CD8-positive, alpha-beta memory T cell (primary cell): Measurements from ENCODE around the gene GATC. TPM values are rescaled to one million over a fixed set of nuclear protein-coding genes. Genes with fewer than 3 reads are reported as not detected.
A peak's percentile ranks its signal among the peaks of the same experiment; 100 is the strongest.

Experiments used
- CTCF ChIA-PET: fragments of 350-600 bp; sonication (Branson Sonifier 250); formaldehyde crosslinking; loops from one replicate; lab custom pipeline; 2021; ENCODE audit warnings: antibody characterized with exemption; lab: Charles Lee
- POLR2A ChIA-PET: fragments of 350-600 bp; sonication (Branson Sonifier 250); formaldehyde crosslinking; loops from one replicate; lab custom pipeline; 2021; ENCODE audit warnings: antibody characterized with exemption; lab: Charles Lee
- DNase-seq, 5 donors: peaks; one replicate each; pipeline versions ENCODE4 v3.0.0 to v3.0.0-alpha.2; 2020 to 2022; ENCODE audit warnings: mixed read lengths in 1 of 5
- H3K27ac ChIP-seq: one replicate; pipeline ENCODE4 v1.7.0; 2013; ENCODE audit warnings: low read depth, mild to moderate bottlenecking, low read length, moderate library complexity
- H3K27me3 ChIP-seq: 2 replicates; pipeline ENCODE4 v1.7.0; 2013; ENCODE audit warnings: low read length, mild to moderate bottlenecking; ENCODE audit not compliant: insufficient read depth, poor library complexity, severe bottlenecking
- H3K36me3 ChIP-seq: 2 replicates; pipeline ENCODE4 v1.7.0; 2013; ENCODE audit warnings: mild to moderate bottlenecking, low read length, moderate library complexity; ENCODE audit not compliant: insufficient read depth
- H3K4me1 ChIP-seq: 2 replicates; pipeline ENCODE4 v1.7.0; 2013; ENCODE audit warnings: mild to moderate bottlenecking, low read length, moderate library complexity; ENCODE audit not compliant: insufficient read depth
- H3K4me3 ChIP-seq: 2 replicates; pipeline ENCODE4 v1.7.0; 2013; ENCODE audit warnings: mild to moderate bottlenecking, low read length
- H3K9me3 ChIP-seq: 2 replicates; pipeline ENCODE4 v1.7.0; 2013; ENCODE audit warnings: mild to moderate bottlenecking, low read length
- H3K27ac Mint-ChIP-seq, 8 donors: one replicate each; pipeline ENCODE4 v1.8.0; 2020 to 2021; ENCODE audit warnings: mixed read lengths in 8 of 8, mild to moderate bottlenecking in 6 of 8, inconsistent platforms in 3 of 8, moderate library complexity in 3 of 8
- H3K27me3 Mint-ChIP-seq, 2 donors: one replicate each; pipeline ENCODE4 v1.8.0; 2020 to 2021; ENCODE audit warnings: mixed read lengths in 2 of 2, mild to moderate bottlenecking in 1 of 2, moderate library complexity in 1 of 2
- H3K36me3 Mint-ChIP-seq, 3 donors: one replicate each; pipeline ENCODE4 v1.8.0; 2020 to 2021; ENCODE audit warnings: mixed read lengths in 3 of 3, inconsistent platforms in 1 of 3, mild to moderate bottlenecking in 1 of 3
- H3K4me1 Mint-ChIP-seq, 3 donors: one replicate each; pipeline ENCODE4 v1.8.0; 2020 to 2021; ENCODE audit warnings: mixed read lengths in 3 of 3, inconsistent platforms in 1 of 3, mild to moderate bottlenecking in 1 of 3
- H3K4me3 Mint-ChIP-seq, 7 donors: one replicate each; pipeline ENCODE4 v1.8.0; 2020 to 2021; ENCODE audit warnings: mixed read lengths in 7 of 7, mild to moderate bottlenecking in 6 of 7, moderate library complexity in 4 of 7, inconsistent platforms in 2 of 7
- H3K9me3 Mint-ChIP-seq, 5 donors: one replicate each; pipeline ENCODE4 v1.8.0; 2020 to 2022; ENCODE audit warnings: mixed read lengths in 5 of 5, mild to moderate bottlenecking in 3 of 5, moderate library complexity in 2 of 5, inconsistent platforms in 1 of 5
- polyA plus RNA-seq: library from polyadenylated mRNA; unstranded; fragments of 300-500 nt; fragmentation: Illumina TruSeq; gene quantifications from one replicate; pipeline ENCODE4 v1.2.3, GENCODE V29; 2021
- total RNA-seq, 2 experiments: library from RNA; stranded (reverse); gene quantifications; one replicate each; pipeline ENCODE4 v1.2.3, GENCODE V29; 2021

Gene GATC
- total and polyA plus RNA-seq, 3 experiments from 2014 or later: 28.6 to 30.6 (median 29.8) TPM

DNA sequence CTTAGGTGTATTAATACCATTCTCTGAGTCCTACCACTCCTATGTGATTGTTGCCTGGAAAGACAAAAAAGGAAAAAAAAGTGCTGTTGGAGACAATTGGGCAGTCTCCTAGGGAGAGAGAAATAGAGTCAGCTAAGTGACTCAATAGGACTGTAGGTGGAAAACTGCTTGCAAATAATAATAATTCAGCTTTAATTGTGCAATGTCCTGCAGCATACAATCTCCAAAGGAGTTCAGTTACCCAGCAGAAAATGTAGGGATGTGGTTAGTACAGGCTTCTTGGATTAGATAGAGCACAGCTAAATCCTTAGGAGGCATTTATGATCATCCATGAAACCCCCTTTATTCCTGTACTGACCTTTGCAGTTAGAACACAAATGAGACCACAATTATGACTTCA is 26.3 kb downstream of the GATC start:
- Histone ChIP-seq H3K9me3 (no peaks in the 10 kb centered on the region), H3K36me3 (no peaks in the 10 kb centered on the region), H3K4me3 (no peak overlapping the region), H3K27me3 (no peaks in the 10 kb centered on the region), H3K27ac (peak overlapping the region; percentile 44), H3K4me1 (peaks cover 26% of the 10 kb centered on the region)
- Mint-ChIP-seq H3K9me3 (no peaks in the 10 kb centered on the region), H3K4me3 (peak overlapping the region in 1 of 7 donors; percentile 19), H3K27ac (peak overlapping the region in 3 of 8 donors; percentile 6 to 47 (median 45)), H3K27me3 (peaks cover 0 to 3% of the 10 kb centered on the region in 2 donors), H3K36me3 (peaks cover under 1 to 5% (median 3%) of the 10 kb centered on the region in 3 donors), H3K4me1 (peaks cover 30 to 43% (median 31%) of the 10 kb centered on the region in 3 donors)
- ChIA-PET POLR2A (interaction anchor here (0.6 kb wide), 1 partner anchor 169 kb away, joined by 4 read pairs; no protein-coding TSS in a partner anchor), CTCF (interaction anchor here (0.7 to 1.3 kb wide), 2 partner anchors 11 to 170 kb away, joined by 3 to 4 read pairs; partner anchors contain the start of gene SIRT4)
- no peak for DNase-seq

GRCh38 chr12:120473807-120474615 is 27.8 kb downstream of the GATC start:
- Histone ChIP-seq H3K4me1 (peaks cover 16% of the 10 kb centered on the region), H3K4me3 (no peak overlapping the region), H3K9me3 (no peaks in the 10 kb centered on the region), H3K27me3 (no peaks in the 10 kb centered on the region), H3K27ac (no peak overlapping the region), H3K36me3 (no peaks in the 10 kb centered on the region)
- no peak for DNase-seq
- Mint-ChIP-seq H3K36me3 (peaks cover 0 to 3% (median 0%) of the 10 kb centered on the region in 3 donors), H3K27ac (no peak overlapping the region), H3K4me1 (peaks cover 20 to 33% (median 21%) of the 10 kb centered on the region in 3 donors), H3K9me3 (no peaks in the 10 kb centered on the region), H3K27me3 (no peaks in the 10 kb centered on the region), H3K4me3 (peak overlapping the region in 1 of 7 donors; percentile 8)
- POLR2A ChIA-PET: no interaction called here
- CTCF ChIA-PET: interaction anchor here (0.6 to 1.6 kb wide), 4 partner anchors 17 to 133 kb away, joined by 3 to 5 read pairs (median 4); no protein-coding TSS in a partner anchor

GRCh38 chr12:120474616-120474960 is 28.3 kb downstream of the GATC start:
- H3K27me3 Mint-ChIP-seq: no peaks in the 10 kb centered on the region
- H3K27ac Mint-ChIP-seq: peak overlapping the region in 1 of 8 donors; percentile 0
- Histone ChIP-seq H3K27me3 (no peaks in the 10 kb centered on the region), H3K4me1 (peaks cover 18% of the 10 kb centered on the region), H3K27ac (no peak overlapping the region), H3K9me3 (no peaks in the 10 kb centered on the region), H3K36me3 (no peaks in the 10 kb centered on the region), H3K4me3 (no peak overlapping the region)
- peaks cover 24 to 36% (median 24%) of the 10 kb centered on the region in 3 donors for H3K4me1 Mint-ChIP-seq
- no peak overlapping the region for H3K4me3 Mint-ChIP-seq
- CTCF ChIA-PET: interaction anchor here (0.9 to 1.6 kb wide), 3 partner anchors 22 to 35 kb away, joined by 3 to 5 read pairs (median 4); no protein-coding TSS in a partner anchor
- peaks cover 0 to 3% (median 0%) of the 10 kb centered on the region in 3 donors for H3K36me3 Mint-ChIP-seq
- no peak for DNase-seq
- POLR2A ChIA-PET: interaction anchor here (0.6 kb wide), 1 partner anchor 565 kb away, joined by 4 read pairs; no protein-coding TSS in a partner anchor
- H3K9me3 Mint-ChIP-seq: no peaks in the 10 kb centered on the region

DNA sequence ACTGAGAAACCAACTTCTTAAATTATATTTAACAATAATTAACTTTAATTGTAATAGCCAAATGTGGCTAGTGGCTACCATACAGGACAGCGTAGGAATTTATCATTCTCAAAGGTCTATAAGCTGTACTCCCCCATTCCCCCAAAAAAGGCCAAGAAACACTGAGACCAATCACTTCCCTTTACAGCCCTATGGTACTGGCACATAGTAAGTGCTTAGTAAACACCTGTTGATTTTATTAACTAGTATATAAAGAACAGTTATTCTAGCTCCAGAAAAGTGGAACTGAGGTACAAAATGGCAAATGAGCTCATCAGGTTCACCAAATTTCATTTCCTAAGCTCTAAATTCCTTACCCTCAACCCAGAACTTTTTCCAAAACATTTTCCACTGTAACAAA is 29.4 kb downstream of the GATC start:
- CTCF ChIA-PET: interaction anchor here (0.9 to 1.6 kb wide), 3 partner anchors 21 to 46 kb away, joined by 3 to 5 read pairs (median 3); no protein-coding TSS in a partner anchor
- Mint-ChIP-seq H3K4me1 (peaks cover 29 to 39% (median 29%) of the 10 kb centered on the region in 3 donors), H3K9me3 (no peaks in the 10 kb centered on the region), H3K27ac (no peak overlapping the region), H3K27me3 (no peaks in the 10 kb centered on the region), H3K4me3 (no peak overlapping the region), H3K36me3 (no peaks in the 10 kb centered on the region)
- H3K27ac ChIP-seq: no peak overlapping the region
- no peak for DNase-seq
- POLR2A ChIA-PET: no interaction called here
- H3K36me3 ChIP-seq: no peaks in the 10 kb centered on the region
- H3K4me1 ChIP-seq: peaks cover 23% of the 10 kb centered on the region
- H3K4me3 ChIP-seq: no peak overlapping the region
- H3K9me3 ChIP-seq: no peaks in the 10 kb centered on the region
- no peaks in the 10 kb centered on the region for H3K27me3 ChIP-seq

- Histone ChIP-seq H3K9me3 (no peaks in the 10 kb centered on the region), H3K36me3 (no peaks in the 10 kb centered on the region), H3K27ac (no peak overlapping the region), H3K27me3 (no peaks in the 10 kb centered on the region), H3K4me1 (peaks cover 25% of the 10 kb centered on the region), H3K4me3 (no peak overlapping the region)
- CTCF ChIA-PET: interaction anchor here (0.6 to 1.2 kb wide), 4 partner anchors 10 to 72 kb away, joined by 3 to 4 read pairs (median 3); no protein-coding TSS in a partner anchor
- no peaks in the 10 kb centered on the region for H3K27me3 Mint-ChIP-seq
- POLR2A ChIA-PET: no interaction called here
- no peak for DNase-seq
- H3K9me3 Mint-ChIP-seq: no peaks in the 10 kb centered on the region
- H3K4me3 Mint-ChIP-seq: peak overlapping the region in 4 of 7 donors; percentile 55 to 83 (median 66)
- H3K27ac Mint-ChIP-seq: peak overlapping the region in 7 of 8 donors; percentile 12 to 94 (median 74)
- peaks cover 33 to 42% (median 37%) of the 10 kb centered on the region in 3 donors for H3K4me1 Mint-ChIP-seq
- peaks cover 0 to 3% (median 0%) of the 10 kb centered on the region in 3 donors for H3K36me3 Mint-ChIP-seq
Observed at GRCh38 chr12:120479458-120479857, 33.2 kb downstream of the GATC start.

GRCh38 chr12:120480211-120480610 is 34.0 kb downstream of the GATC start:
- H3K27me3 ChIP-seq: no peaks in the 10 kb centered on the region
- ChIA-PET CTCF (interaction anchor here (1.4 to 2.3 kb wide), 2 partner anchors 10 to 11 kb away, joined by 3 to 7 read pairs; partner anchors contain the start of gene SRSF9), POLR2A (no interaction called here)
- Mint-ChIP-seq H3K27ac (peak overlapping the region; percentile 20 to 98 (median 86)), H3K36me3 (peaks cover 0 to 3% (median 0%) of the 10 kb centered on the region in 3 donors), H3K27me3 (no peaks in the 10 kb centered on the region), H3K4me3 (peak overlapping the region in 4 of 7 donors; percentile 26 to 83 (median 74)), H3K9me3 (no peaks in the 10 kb centered on the region), H3K4me1 (peaks cover 33 to 39% (median 37%) of the 10 kb centered on the region in 3 donors)
- no peak overlapping the region for H3K4me3 ChIP-seq
- H3K36me3 ChIP-seq: no peaks in the 10 kb centered on the region
- no peaks in the 10 kb centered on the region for H3K9me3 ChIP-seq
- no peak for DNase-seq
- peak overlapping the region; percentile 3 for H3K27ac ChIP-seq
- H3K4me1 ChIP-seq: peaks cover 25% of the 10 kb centered on the region

- ChIA-PET POLR2A (no interaction called here), CTCF (interaction anchor here (1.4 to 2.3 kb wide), 2 partner anchors 10 to 11 kb away, joined by 3 to 7 read pairs; partner anchors contain the start of gene SRSF9)
- no peak overlapping the region for H3K4me3 ChIP-seq
- peak in 3 of 5 donors; percentile 17 to 67 (median 53) for DNase-seq
- H3K27me3 ChIP-seq: no peaks in the 10 kb centered on the region
- H3K27ac ChIP-seq: peak overlapping the region; percentile 14
- Mint-ChIP-seq H3K27me3 (no peaks in the 10 kb centered on the region), H3K9me3 (no peaks in the 10 kb centered on the region), H3K4me3 (peak overlapping the region; percentile 34 to 90 (median 81)), H3K27ac (peak overlapping the region; percentile 65 to 98 (median 89)), H3K4me1 (peaks cover 30 to 39% (median 37%) of the 10 kb centered on the region in 3 donors), H3K36me3 (peaks cover 0 to 3% (median 0%) of the 10 kb centered on the region in 3 donors)
- no peaks in the 10 kb centered on the region for H3K9me3 ChIP-seq
- peaks cover 25% of the 10 kb centered on the region for H3K4me1 ChIP-seq
- H3K36me3 ChIP-seq: no peaks in the 10 kb centered on the region
Observed at GRCh38 chr12:120481022-120481767, 35.0 kb downstream of the GATC start.
